GM19099 (cell line): Measurements from ENCODE around the gene CRYBG3.

Experiments used
- POLR2A ChIP-seq: IDR thresholded peaks from 3 replicates; pipeline ENCODE4 v1.6.1; 2011; ENCODE audit warnings: low read depth; ENCODE audit not compliant: insufficient read length; ENCODE audit errors: extremely low read depth

The CRYBG3 gene

DNA sequence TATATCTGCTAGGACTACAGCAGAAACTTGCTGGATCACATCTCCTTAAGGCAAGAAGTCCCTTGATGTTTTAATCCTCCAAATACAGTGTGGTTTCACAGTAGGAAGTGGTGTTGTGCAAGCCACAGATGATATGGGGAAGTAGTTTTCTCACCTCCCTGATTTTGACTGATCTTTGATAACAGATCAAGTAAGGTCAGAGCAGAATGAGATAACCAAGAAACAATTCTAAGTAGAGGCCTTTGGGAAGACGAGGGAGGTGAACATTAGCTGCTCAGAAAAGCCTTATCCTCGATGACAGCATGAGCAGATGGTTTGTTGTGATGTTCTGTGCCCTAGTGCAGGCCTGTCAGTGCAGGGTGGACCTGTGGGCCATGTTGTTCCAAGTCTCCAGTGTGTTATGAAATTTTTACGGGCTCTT lies 89.1 kb downstream of the CRYBG3 start:
- TF ChIP-seq POLR2A = no peak

- no peak for TF ChIP-seq POLR2A
Measured at GRCh38 chr3:97911459-97911858, 89.6 kb downstream of the CRYBG3 start.

DNA sequence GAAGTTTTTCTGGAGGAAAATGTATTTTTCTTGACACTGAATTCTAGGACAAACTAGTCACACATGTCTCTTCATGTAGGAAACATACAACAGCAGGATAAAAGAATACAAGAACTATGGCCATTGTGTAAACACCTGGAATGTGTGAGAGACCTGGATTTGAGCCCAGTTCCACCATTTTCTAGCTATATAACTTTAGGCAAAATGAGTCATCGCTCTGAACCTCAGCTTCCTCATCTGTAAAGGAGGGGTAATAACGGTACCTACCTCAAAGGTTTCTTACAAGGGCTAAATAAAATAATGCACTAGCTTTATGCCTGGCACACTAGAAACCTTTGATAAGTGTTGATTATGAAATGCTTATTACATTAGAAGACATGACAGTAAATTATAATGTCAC lies 92.6 kb downstream of the CRYBG3 start:
- no peak for TF ChIP-seq POLR2A

- TF ChIP-seq POLR2A = no peak
Measured at GRCh38 chr3:97916576-97916975, 94.8 kb downstream of the CRYBG3 start.

GRCh38 chr3:97917813-97918536 lies 96.2 kb downstream of the CRYBG3 start:
- TF ChIP-seq POLR2A = no peak

GRCh38 chr3:97927704-97928103 lies 105.9 kb downstream of the CRYBG3 start:
- no peak for TF ChIP-seq POLR2A

- no peak for TF ChIP-seq POLR2A
Measured at GRCh38 chr3:97928986-97929385, 107.2 kb downstream of the CRYBG3 start.

DNA sequence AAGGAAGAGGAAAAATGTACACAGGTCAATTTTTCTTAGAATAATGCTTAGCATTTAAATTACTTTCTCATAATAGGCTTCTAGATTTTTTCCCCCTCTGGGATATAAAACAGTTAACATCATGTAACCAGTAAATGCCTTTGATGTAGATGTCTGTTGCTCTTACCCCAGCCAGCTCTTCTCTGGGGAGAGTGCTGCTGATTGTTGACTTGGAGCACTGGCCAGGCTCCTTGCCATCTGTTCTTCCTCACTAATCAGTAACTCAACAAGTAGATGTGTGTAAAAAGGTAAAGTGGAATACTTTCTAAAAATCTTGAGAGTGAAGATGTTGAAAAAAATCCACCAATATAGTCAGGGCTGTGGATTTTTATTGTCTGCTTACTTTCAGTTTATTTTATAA lies 108.2 kb downstream of the CRYBG3 start:
- no peak for TF ChIP-seq POLR2A

GRCh38 chr3:97931218-97931617 lies 109.4 kb downstream of the CRYBG3 start:
- TF ChIP-seq POLR2A = no peak

GRCh38 chr3:97932387-97932801 lies 110.6 kb downstream of the CRYBG3 start:
- TF ChIP-seq POLR2A = no peak

- no peak for TF ChIP-seq POLR2A
Measured at GRCh38 chr3:97934980-97935695, 113.3 kb downstream of the CRYBG3 start.

GRCh38 chr3:97935842-97936241 lies 114.0 kb downstream of the CRYBG3 start:
- no peak for TF ChIP-seq POLR2A

- no peak for TF ChIP-seq POLR2A
Measured at GRCh38 chr3:97937205-97937604, 115.4 kb downstream of the CRYBG3 start.

GRCh38 chr3:97938444-97938843 lies 116.6 kb downstream of the CRYBG3 start:
- TF ChIP-seq POLR2A = no peak

DNA sequence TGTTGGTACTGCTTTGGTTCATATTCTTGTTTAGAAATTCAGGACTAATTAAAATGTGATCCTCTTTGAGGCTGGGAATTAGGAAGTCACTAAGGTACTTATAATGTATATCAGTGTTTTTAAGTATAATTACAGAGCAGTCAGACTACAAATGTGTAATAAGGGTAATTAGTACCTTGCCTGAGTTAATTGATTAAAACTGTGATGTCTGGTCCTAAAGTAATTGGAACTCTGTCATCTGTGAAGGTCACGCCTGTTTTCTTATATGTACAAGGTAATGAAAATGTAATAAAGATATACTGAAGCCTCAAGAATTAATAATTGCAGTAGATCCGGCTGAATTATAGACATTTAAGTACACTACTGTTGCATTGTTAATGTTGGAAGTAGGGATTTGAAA lies 117.6 kb downstream of the CRYBG3 start:
- TF ChIP-seq POLR2A = no peak

- TF ChIP-seq POLR2A = no peak
Measured at GRCh38 chr3:97940034-97940433, 118.2 kb downstream of the CRYBG3 start.
